ENCODE measurements around the gene PIK3C3.

DNA sequence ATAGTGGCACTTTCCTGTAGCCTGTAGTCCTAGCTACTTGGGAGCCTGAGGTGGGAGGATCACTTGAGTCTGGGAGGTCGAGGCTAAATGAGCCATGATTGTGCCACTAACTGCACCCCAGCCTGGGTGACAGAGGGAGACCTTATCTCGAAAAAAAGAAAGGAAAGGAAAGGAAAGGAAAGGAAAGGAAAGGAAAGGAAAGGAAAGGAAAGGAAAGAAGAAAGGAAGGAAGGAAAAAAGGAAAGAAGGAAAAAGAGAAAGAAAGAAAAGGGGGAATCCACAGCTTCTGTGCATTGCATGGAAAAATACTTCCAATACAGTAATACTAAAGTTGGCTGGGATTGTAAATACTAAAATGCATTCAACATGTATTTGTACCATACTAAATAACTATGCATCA is 12.8 kb upstream of the PIK3C3 start:
- TF ChIP-seq, protein P1, sequence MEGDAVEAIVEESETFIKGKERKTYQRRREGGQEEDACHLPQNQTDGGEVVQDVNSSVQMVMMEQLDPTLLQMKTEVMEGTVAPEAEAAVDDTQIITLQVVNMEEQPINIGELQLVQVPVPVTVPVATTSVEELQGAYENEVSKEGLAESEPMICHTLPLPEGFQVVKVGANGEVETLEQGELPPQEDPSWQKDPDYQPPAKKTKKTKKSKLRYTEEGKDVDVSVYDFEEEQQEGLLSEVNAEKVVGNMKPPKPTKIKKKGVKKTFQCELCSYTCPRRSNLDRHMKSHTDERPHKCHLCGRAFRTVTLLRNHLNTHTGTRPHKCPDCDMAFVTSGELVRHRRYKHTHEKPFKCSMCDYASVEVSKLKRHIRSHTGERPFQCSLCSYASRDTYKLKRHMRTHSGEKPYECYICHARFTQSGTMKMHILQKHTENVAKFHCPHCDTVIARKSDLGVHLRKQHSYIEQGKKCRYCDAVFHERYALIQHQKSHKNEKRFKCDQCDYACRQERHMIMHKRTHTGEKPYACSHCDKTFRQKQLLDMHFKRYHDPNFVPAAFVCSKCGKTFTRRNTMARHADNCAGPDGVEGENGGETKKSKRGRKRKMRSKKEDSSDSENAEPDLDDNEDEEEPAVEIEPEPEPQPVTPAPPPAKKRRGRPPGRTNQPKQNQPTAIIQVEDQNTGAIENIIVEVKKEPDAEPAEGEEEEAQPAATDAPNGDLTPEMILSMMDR (IDR thresholded peaks at IDR 0.05; ENCODE audit: poor library complexity, severe bottlenecking): no peak
- TF ChIP-seq, protein P2, sequence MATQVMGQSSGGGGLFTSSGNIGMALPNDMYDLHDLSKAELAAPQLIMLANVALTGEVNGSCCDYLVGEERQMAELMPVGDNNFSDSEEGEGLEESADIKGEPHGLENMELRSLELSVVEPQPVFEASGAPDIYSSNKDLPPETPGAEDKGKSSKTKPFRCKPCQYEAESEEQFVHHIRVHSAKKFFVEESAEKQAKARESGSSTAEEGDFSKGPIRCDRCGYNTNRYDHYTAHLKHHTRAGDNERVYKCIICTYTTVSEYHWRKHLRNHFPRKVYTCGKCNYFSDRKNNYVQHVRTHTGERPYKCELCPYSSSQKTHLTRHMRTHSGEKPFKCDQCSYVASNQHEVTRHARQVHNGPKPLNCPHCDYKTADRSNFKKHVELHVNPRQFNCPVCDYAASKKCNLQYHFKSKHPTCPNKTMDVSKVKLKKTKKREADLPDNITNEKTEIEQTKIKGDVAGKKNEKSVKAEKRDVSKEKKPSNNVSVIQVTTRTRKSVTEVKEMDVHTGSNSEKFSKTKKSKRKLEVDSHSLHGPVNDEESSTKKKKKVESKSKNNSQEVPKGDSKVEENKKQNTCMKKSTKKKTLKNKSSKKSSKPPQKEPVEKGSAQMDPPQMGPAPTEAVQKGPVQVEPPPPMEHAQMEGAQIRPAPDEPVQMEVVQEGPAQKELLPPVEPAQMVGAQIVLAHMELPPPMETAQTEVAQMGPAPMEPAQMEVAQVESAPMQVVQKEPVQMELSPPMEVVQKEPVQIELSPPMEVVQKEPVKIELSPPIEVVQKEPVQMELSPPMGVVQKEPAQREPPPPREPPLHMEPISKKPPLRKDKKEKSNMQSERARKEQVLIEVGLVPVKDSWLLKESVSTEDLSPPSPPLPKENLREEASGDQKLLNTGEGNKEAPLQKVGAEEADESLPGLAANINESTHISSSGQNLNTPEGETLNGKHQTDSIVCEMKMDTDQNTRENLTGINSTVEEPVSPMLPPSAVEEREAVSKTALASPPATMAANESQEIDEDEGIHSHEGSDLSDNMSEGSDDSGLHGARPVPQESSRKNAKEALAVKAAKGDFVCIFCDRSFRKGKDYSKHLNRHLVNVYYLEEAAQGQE (IDR thresholded peaks at IDR 0.05; ENCODE audit: borderline replicate concordance): no peak
- TF ChIP-seq EZH2 (IDR thresholded peaks at IDR 0.05; ENCODE audit: borderline replicate concordance, insufficient read depth, low read length, poor library complexity, severe bottlenecking) (no peak), TAF1 (IDR thresholded peaks at IDR 0.05; ENCODE audit: low read depth) (no peak)

Data from neural cell (in vitro differentiated cells).